ENCODE measurements around the gene KCNK7. TPM values are rescaled to one million over a fixed set of nuclear protein-coding genes. Genes with fewer than 3 reads are reported as not detected.

The KCNK7 gene
- total RNA-seq, 2 experiments from 2014 or later = 4.9 to 5.0 TPM

- TF ChIP-seq CTCF (IDR thresholded peaks at IDR 0.05) = no peak
- intact Hi-C loops (cut with DNase I, micrococcal nuclease) = loop anchor here (2.0 to 5.0 kb wide), 4 partner anchors 21 to 239 kb away; partner anchors contain the start of genes CFL1 (in 1 of the 2), KAT5 (in 1 of the 2) and SIPA1 (in 1 of the 2)
These were observed 22.6 kb upstream of the KCNK7 start for GRCh38 chr11:65617990-65618751.

GRCh38 chr11:65617136-65617850, 21.7 kb upstream of the KCNK7 start:
- ATAC-seq (ENCODE audit: poor library complexity) = no peak
- H3K9me3 Mint-ChIP-seq = no peaks in the 10 kb centered on the region
- DNase-seq = peak in 1 of 14 experiments; percentile 42
- ChIA-PET CTCF (interaction anchor here (1.5 to 3.1 kb wide), 3 partner anchors 9 to 94 kb away, joined by 4 to 9 read pairs (median 6); partner anchors contain the start of genes KAT5 and SIPA1), POLR2A (interaction anchor here (0.7 to 6.0 kb wide), 5 partner anchors 9 to 163 kb away, joined by 3 to 79 read pairs (median 50); partner anchors contain the start of genes RELA and SIPA1)
- intact Hi-C loops (cut with DNase I, micrococcal nuclease) = loop anchor here (2.0 to 5.0 kb wide), 4 partner anchors 22 to 240 kb away; partner anchors contain the start of genes CFL1 (in 1 of the 2), KAT5 (in 1 of the 2) and SIPA1 (in 1 of the 2)
- H3K9me3 ChIP-seq (ENCODE audit: control insufficient read depth in 1 of 2, insufficient read depth in 1 of 2, low read length in 2 of 2) = no peaks in the 10 kb centered on the region
- H3K4me1 ChIP-seq (ENCODE audit: insufficient read depth, low read length) = peaks cover 48% of the 10 kb centered on the region
- peak overlapping the region; percentile 81 for H3K27ac Mint-ChIP-seq
- peaks cover 59% of the 10 kb centered on the region for H3K36me3 ChIP-seq (ENCODE audit: insufficient read depth, low read length)
- H3K27me3 Mint-ChIP-seq = no peaks in the 10 kb centered on the region
- peak overlapping the region; percentile 96 for H3K4me3 Mint-ChIP-seq
- peaks cover 38% of the 10 kb centered on the region for H3K4me1 Mint-ChIP-seq (ENCODE audit: low read depth)
- no peak overlapping the region for H3K27ac ChIP-seq (ENCODE audit: low read depth in 1 of 2, low read length in 2 of 2)
- no peaks in the 10 kb centered on the region for H3K27me3 ChIP-seq (ENCODE audit: control insufficient read depth in 1 of 2, insufficient read depth in 2 of 2, low read length in 2 of 2)
- H3K36me3 Mint-ChIP-seq (ENCODE audit: low read depth) = peaks cover 66% of the 10 kb centered on the region
- TF ChIP-seq CTCF (IDR thresholded peaks at IDR 0.05) = no peak
- peak overlapping the region; percentile 93 for H3K4me3 ChIP-seq (ENCODE audit: low read length)

More at GRCh38 chr11:65617990-65618751, 22.6 kb upstream of the KCNK7 start:
- no peaks in the 10 kb centered on the region for H3K27me3 Mint-ChIP-seq
- H3K9me3 Mint-ChIP-seq = no peaks in the 10 kb centered on the region
- ChIA-PET CTCF (interaction anchor here (1.9 to 3.1 kb wide), 2 partner anchors 8 to 20 kb away, joined by 6 to 9 read pairs; partner anchors contain the start of gene SIPA1), POLR2A (interaction anchor here (0.7 to 6.0 kb wide), 3 partner anchors 21 to 162 kb away, joined by 3 to 79 read pairs (median 50); partner anchors contain the start of genes RELA and SIPA1)
- peaks cover 34% of the 10 kb centered on the region for H3K4me1 Mint-ChIP-seq (ENCODE audit: low read depth)
- peaks cover 72% of the 10 kb centered on the region for H3K36me3 Mint-ChIP-seq (ENCODE audit: low read depth)
- no peak overlapping the region for H3K4me3 ChIP-seq (ENCODE audit: low read length)
- no peak for ATAC-seq (ENCODE audit: poor library complexity)
- H3K4me3 Mint-ChIP-seq = peak overlapping the region; percentile 48
- no peak for DNase-seq
- H3K36me3 ChIP-seq (ENCODE audit: insufficient read depth, low read length) = peaks cover 57% of the 10 kb centered on the region
- no peaks in the 10 kb centered on the region for H3K9me3 ChIP-seq (ENCODE audit: control insufficient read depth in 1 of 2, insufficient read depth in 1 of 2, low read length in 2 of 2)
- H3K27ac ChIP-seq (ENCODE audit: low read depth in 1 of 2, low read length in 2 of 2) = no peak overlapping the region
- no peak overlapping the region for H3K27ac Mint-ChIP-seq
- H3K4me1 ChIP-seq (ENCODE audit: insufficient read depth, low read length) = peaks cover 39% of the 10 kb centered on the region
- H3K27me3 ChIP-seq (ENCODE audit: control insufficient read depth in 1 of 2, insufficient read depth in 2 of 2, low read length in 2 of 2) = no peaks in the 10 kb centered on the region

- peak in 3 of 14 experiments; percentile 34 to 45 (median 35) for DNase-seq
These were observed 21.0 kb upstream of the KCNK7 start for GRCh38 chr11:65616575-65617001.

More at GRCh38 chr11:65616575-65617001, 21.0 kb upstream of the KCNK7 start:
- peak overlapping the region; percentile 19 to 78 for H3K27ac ChIP-seq (ENCODE audit: low read depth in 1 of 2, low read length in 2 of 2)
- H3K9me3 Mint-ChIP-seq = no peaks in the 10 kb centered on the region
- POLR2A ChIA-PET = interaction anchor here (1.0 to 6.0 kb wide), 4 partner anchors 9 to 45 kb away, joined by 3 to 79 read pairs (median 64); partner anchors contain the start of genes RELA and SIPA1
- H3K27ac Mint-ChIP-seq = peak overlapping the region; percentile 81
- TF ChIP-seq CTCF (IDR thresholded peaks at IDR 0.05) = no peak
- peaks cover 55% of the 10 kb centered on the region for H3K4me1 ChIP-seq (ENCODE audit: insufficient read depth, low read length)
- peaks cover 65% of the 10 kb centered on the region for H3K36me3 Mint-ChIP-seq (ENCODE audit: low read depth)
- intact Hi-C loops (cut with DNase I, micrococcal nuclease) = loop anchor here (2.0 to 5.0 kb wide), 4 partner anchors 22 to 241 kb away; partner anchors contain the start of genes CFL1 (in 1 of the 2), KAT5 (in 1 of the 2) and SIPA1 (in 1 of the 2)
- ATAC-seq (ENCODE audit: poor library complexity) = no peak
- peak overlapping the region; percentile 96 for H3K4me3 Mint-ChIP-seq
- H3K9me3 ChIP-seq (ENCODE audit: control insufficient read depth in 1 of 2, insufficient read depth in 1 of 2, low read length in 2 of 2) = no peaks in the 10 kb centered on the region
- H3K27me3 Mint-ChIP-seq = no peaks in the 10 kb centered on the region
- peaks cover 44% of the 10 kb centered on the region for H3K4me1 Mint-ChIP-seq (ENCODE audit: low read depth)
- H3K27me3 ChIP-seq (ENCODE audit: control insufficient read depth in 1 of 2, insufficient read depth in 2 of 2, low read length in 2 of 2) = no peaks in the 10 kb centered on the region
- H3K4me3 ChIP-seq (ENCODE audit: low read length) = peak overlapping the region; percentile 93
- H3K36me3 ChIP-seq (ENCODE audit: insufficient read depth, low read length) = peaks cover 52% of the 10 kb centered on the region
- CTCF ChIA-PET = interaction anchor here (1.5 to 3.1 kb wide), 3 partner anchors 9 to 95 kb away, joined by 4 to 9 read pairs (median 6); partner anchors contain the start of genes KAT5 and SIPA1
